Measurements from ENCODE around the gene CCDC177. TPM values are rescaled to one million over a fixed set of nuclear protein-coding genes. Genes with fewer than 3 reads are reported as not detected.

Gene CCDC177
- total and polyA plus RNA-seq, 2 of the 8 experiments (the other 6 are each of a cell fraction or from before 2014, with no cell fraction given), result 0.62 to 2.8 TPM

- Histone ChIP-seq H3K23me2 (ENCODE audit: low read depth, low read length) (no peaks in the 10 kb centered on the region), H4K91ac (replicated peaks; ENCODE audit: insufficient read length, low read length) (no peak overlapping the region), H2BK20ac (ENCODE audit: low read length) (no peak overlapping the region), H3K9ac (replicated peaks in 1 of 4; ENCODE audit: extremely low read depth in 1 of 4, low read depth in 3 of 4, low read length in 3 of 4) (no peak overlapping the region), H3K4ac (replicated peaks; ENCODE audit: insufficient read length, low read depth, low read length) (no peak overlapping the region), H2BK12ac (ENCODE audit: low read depth, low read length) (no peak overlapping the region), H2BK15ac (ENCODE audit: low read length) (no peak overlapping the region), H2AK5ac (ENCODE audit: low read depth, low read length) (no peak overlapping the region), H3K4me2 (ENCODE audit: insufficient read depth in 1 of 2, low read depth in 2 of 2, low read length in 2 of 2) (no peak overlapping the region), H3K14ac (ENCODE audit: insufficient read length) (no peak overlapping the region), H3K27ac (ENCODE audit: low read depth, low read length) (no peak overlapping the region), H3K9me3 (ENCODE audit: insufficient read depth in 2 of 2, low read depth in 1 of 2, low read length in 1 of 2) (no peaks in the 10 kb centered on the region), H2AFZ (ENCODE audit: low read length) (no peak overlapping the region), H3K4me1 (replicated peaks in 1 of 4; ENCODE audit: control insufficient read depth in 3 of 4, insufficient read depth in 4 of 4, low read length in 3 of 4) (no peaks in the 10 kb centered on the region), H3K56ac (replicated peaks; ENCODE audit: insufficient read length, low read depth, low read length) (no peak overlapping the region), H3K79me1 (ENCODE audit: low read depth, low read length) (no peaks in the 10 kb centered on the region), H3K23ac (ENCODE audit: insufficient read length) (no peak overlapping the region), H4K5ac (ENCODE audit: insufficient read length, low read depth, low read length) (no peak overlapping the region), H3K36me3 (ENCODE audit: control insufficient read depth in 2 of 4, insufficient read depth in 4 of 4, low read length in 3 of 4) (no peaks in the 10 kb centered on the region), H3K18ac (ENCODE audit: extremely low read depth, low read length) (no peak overlapping the region; the same call in 1 of the 2 replicates), H3K27me3 (replicated peaks in 1 of 4; ENCODE audit: control insufficient read depth in 3 of 4, extremely low read depth in 1 of 4, insufficient read depth in 3 of 4, low read length in 3 of 4) (no peaks in the 10 kb centered on the region), H3K4me3 (ENCODE audit: extremely low read depth in 1 of 4, insufficient read depth in 2 of 4, low read depth in 3 of 4, low read length in 4 of 4) (no peak overlapping the region), H3K79me2 (ENCODE audit: control insufficient read depth in 1 of 2, insufficient read depth in 2 of 2, low read length in 2 of 2) (no peaks in the 10 kb centered on the region), H4K8ac (ENCODE audit: extremely low read depth, insufficient read depth, low read length) (no peak overlapping the region), H2BK5ac (ENCODE audit: low read depth, low read length) (no peak overlapping the region), H4K20me1 (replicated peaks in 1 of 2; ENCODE audit: control insufficient read depth in 1 of 2, insufficient read depth in 2 of 2, low read length in 2 of 2) (no peaks in the 10 kb centered on the region), H2BK120ac (replicated peaks; ENCODE audit: low read depth, low read length) (no peak overlapping the region)
- CTCF ChIA-PET (ENCODE audit: partially characterized antibody), result interaction anchor here (0.8 to 1.7 kb wide), 3 partner anchors 20 to 45 kb away, joined by 3 to 9 read pairs (median 3); no protein-coding TSS in a partner anchor
- FAIRE-seq (no peak), DNase-seq (ENCODE audit: low read depth in 1 of 2, low spot score in 2 of 2) (no peak)
- WGBS, 2 experiments (ENCODE audit: extremely low coverage in 1 of 2, insufficient coverage in 1 of 2, insufficient read length in 1 of 2, insufficient replicate concordance in 2 of 2, low coverage in 1 of 2, low lambda C conversion rate in 2 of 2, missing lambda C conversion rate in 1 of 2), result 89% methylated on average over 4 of the region's 4 CpGs; no CpG with 5 or more reads in 1 of the 2 experiments
- POLR2A ChIA-PET (ENCODE audit: partially characterized antibody), result interaction anchor here (1.3 to 1.8 kb wide), 3 partner anchors 11 to 42 kb away, joined by 3 to 4 read pairs (median 3); no protein-coding TSS in a partner anchor
- no peak for TF ChIP-seq FOSL1 (IDR thresholded peaks at IDR 0.05; ENCODE audit: insufficient read depth, low read depth, low read length)
- no peak for TF ChIP-seq RBBP5 (IDR thresholded peaks at IDR 0.05; ENCODE audit: borderline replicate concordance, low read depth, low read length)
- no peak for TF ChIP-seq CBX5 (IDR thresholded peaks at IDR 0.05; ENCODE audit: low read depth, low read length)
- no peak for TF ChIP-seq BRCA1 (IDR thresholded peaks at IDR 0.05; ENCODE audit: low read depth, low read length)
- TF ChIP-seq EP300 (IDR thresholded peaks at IDR 0.05; ENCODE audit: borderline replicate concordance in 1 of 2, low read depth in 2 of 2, low read length in 2 of 2), result no peak
- no peak for TF ChIP-seq NANOG (IDR thresholded peaks at IDR 0.05; ENCODE audit: insufficient read depth, low read depth, low read length, poor library complexity, severe bottlenecking)
- TF ChIP-seq ATF2 (IDR thresholded peaks at IDR 0.05; ENCODE audit: low read length), result no peak
- TF ChIP-seq BACH1 (IDR thresholded peaks at IDR 0.05; ENCODE audit: low read length), result no peak
- no peak for TF ChIP-seq RXRA (IDR thresholded peaks at IDR 0.05; ENCODE audit: insufficient read depth, low read depth, low read length)
- no peak for TF ChIP-seq SIN3A (conservative IDR thresholded peaks at IDR 0.05 in 1 of 2, IDR thresholded peaks at IDR 0.05 in 1 of 2; ENCODE audit: low read depth in 1 of 2, low read length in 2 of 2)
- TF ChIP-seq CBX8 (IDR thresholded peaks at IDR 0.05; ENCODE audit: borderline replicate concordance, low read depth, low read length), result no peak
- no peak for TF ChIP-seq MAFK (IDR thresholded peaks at IDR 0.05; ENCODE audit: low read depth, low read length)
Measured at GRCh38 chr14:69530095-69530494, 44.6 kb downstream of the CCDC177 start.
